GDM1 (cell line): ENCODE data around the gene PDE7B.
"Not testable (repeated sequence)": the region's sequence is repeated elsewhere in the genome, so short reads cannot be mapped to it uniquely, and the experiment has no call there.

Experiments
- DNase-seq: peaks from one replicate; lab custom pipeline; 2025; lab: John Stamatoyannopoulos, UW

Gene PDE7B

GRCh38 chr6:136111831-136112230 lies 260.3 kb downstream of the PDE7B start:
- DNase-seq = no peak

- DNase-seq = no peak
Measured at GRCh38 chr6:136112262-136112661, 260.8 kb downstream of the PDE7B start.

DNA sequence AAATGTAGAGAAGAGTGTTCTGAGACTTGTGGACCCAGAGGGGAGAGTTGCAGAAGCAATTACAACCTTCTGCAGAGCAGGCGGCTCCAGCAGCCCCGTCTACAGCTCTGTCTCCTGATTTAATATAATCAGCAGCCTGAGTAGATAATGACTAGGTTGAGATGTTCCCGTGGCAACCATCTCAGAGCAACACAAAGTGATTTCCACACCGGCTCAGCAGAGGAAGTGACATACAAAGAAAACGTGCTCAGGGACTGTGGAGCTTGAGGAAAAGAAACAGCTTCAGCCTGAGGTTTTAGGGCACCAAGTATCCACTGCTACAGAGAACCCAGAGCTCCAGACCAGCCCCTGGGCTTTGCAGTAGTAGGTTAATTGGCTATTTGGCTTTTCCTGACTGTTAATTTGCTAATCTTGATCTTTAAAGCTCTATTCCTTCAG lies 262.3 kb downstream of the PDE7B start:
- no peak for DNase-seq

GRCh38 chr6:136114661-136115060 lies 263.2 kb downstream of the PDE7B start:
- no peak for DNase-seq

- DNase-seq = no peak
Measured at GRCh38 chr6:136115941-136116340, 264.4 kb downstream of the PDE7B start.

GRCh38 chr6:136117081-136117480 lies 265.6 kb downstream of the PDE7B start:
- DNase-seq = no peak

DNA sequence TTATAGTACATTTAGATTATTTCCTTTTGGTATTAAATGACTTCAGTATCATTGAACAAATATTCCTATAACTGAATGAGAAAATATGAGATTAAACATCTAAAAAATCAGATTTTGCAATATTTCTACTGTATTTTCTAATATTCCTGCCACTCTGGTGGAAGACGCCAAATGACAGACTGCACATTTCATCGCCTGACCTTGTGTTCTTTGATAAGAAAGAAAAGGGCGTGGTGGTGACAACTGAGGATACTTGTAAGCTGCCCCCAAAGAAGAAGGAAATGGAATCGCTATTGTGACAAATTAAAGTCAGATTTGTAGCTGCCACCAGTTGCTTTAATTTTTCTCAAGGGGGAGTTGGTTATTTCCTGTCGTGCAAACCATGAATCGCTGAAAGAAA lies 267.3 kb downstream of the PDE7B start:
- no peak for DNase-seq

DNA sequence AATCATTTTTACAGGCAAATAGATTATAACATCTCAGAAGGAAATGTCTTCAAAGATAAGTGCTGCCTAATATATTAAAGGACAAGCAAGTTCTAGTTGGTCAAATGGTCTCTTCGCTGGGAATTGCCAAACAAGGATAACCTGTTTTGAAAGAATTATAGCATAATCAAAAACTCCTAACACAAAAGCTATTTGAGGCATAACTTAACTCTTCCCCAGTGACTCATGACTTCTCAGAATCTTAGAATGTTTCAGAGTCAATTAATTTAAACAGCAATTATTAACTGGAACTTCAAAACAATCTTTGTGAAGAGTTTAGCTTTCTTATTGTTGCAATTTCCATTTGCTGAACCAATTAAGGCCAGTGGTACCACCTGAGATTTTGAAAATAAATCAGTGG lies 272.0 kb downstream of the PDE7B start:
- DNase-seq = no peak

GRCh38 chr6:136125585-136125984 lies 274.1 kb downstream of the PDE7B start:
- DNase-seq = no peak

GRCh38 chr6:136127873-136128272 lies 276.4 kb downstream of the PDE7B start:
- DNase-seq = no peak

DNA sequence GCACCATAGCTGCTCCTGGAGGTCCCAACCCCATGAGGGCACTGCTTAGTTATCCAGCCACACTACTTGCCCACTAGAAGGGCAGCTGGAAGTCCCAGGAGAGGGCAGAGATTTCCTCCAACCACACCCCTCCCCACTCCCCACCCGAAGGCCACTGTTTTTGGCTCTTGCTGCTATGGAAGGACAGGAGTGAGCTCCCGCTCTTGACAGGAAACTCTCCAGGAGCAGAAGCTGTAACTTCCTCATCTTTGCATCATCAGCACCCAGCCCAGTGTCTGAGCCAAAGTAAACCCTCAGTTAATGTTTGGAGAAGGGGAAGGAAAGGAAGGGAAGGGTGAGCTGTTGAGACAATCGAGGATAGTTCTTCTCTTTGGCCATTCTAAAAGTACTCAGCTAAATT lies 277.9 kb downstream of the PDE7B start:
- no peak for DNase-seq

DNA sequence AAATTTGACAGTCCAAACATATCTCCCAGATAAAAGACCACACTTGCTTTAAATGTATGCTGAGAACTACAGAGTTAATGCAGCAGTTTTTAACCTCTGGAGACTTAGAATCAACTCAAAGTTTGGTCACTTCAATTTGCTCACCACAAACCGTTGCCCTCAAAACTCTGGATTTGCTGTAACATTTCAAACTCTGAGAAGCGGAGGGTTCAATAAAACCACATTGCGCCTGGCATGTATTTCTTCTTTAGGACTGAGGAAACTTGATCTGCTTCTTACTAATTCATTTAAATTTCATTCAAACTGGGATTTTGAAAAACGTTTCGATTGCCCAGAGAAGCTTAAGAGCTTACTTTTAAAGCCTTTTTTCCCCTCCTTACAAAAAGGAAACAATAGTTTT lies 282.8 kb downstream of the PDE7B start:
- no peak for DNase-seq

DNA sequence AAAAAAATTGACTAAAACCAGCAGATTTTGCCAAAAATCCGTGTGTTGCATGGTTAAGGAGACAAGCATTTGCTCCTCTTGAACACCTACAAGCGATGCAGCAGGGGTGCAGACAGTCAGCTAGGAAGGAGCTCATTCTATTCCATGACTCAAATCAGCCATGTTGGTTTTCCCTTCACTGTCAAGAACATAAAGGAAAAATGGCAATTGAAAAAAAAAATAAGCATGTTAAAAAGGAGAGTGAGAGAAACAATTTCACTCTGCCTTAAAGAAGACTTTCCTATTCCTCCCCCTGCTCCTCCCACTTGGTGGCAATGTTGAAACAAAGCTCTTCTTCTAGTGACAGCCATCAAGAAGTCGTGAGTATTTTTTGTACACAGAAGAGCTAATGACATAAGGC lies 283.2 kb downstream of the PDE7B start:
- no peak for DNase-seq

- no peak for DNase-seq
Measured at GRCh38 chr6:136136274-136136673, 284.8 kb downstream of the PDE7B start.

DNA sequence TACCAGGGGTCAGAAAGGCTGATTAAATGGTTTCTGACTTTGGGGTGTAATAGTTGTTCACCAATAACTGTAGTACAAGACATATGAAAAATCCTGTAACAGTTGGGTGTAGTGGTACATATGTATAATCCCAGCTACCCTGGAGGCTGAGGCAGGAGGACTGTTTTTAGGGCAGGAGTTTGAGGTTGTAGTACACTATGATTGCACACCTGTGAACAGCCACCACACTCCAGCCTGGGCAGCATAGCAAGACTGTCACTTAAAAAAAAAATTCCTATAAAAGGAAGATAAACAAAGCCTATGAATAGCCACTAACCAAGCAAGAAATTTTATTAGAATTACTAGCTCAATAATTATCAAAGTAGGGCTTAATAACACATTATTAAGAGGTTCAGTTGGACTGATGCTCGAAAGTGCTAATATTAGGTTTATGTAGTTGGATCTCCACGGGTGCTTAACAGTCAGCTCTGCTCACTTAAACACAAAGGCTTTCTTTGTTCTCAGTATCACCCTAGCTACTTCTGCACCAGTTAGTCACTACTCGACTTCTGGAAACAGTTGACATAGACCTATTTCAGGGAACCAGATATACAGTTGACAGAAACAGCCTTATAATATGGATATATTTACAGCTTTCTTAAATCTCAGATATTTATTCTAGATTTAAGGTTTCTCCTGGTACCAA lies 285.6 kb downstream of the PDE7B start:
- DNase-seq = no peak

DNA sequence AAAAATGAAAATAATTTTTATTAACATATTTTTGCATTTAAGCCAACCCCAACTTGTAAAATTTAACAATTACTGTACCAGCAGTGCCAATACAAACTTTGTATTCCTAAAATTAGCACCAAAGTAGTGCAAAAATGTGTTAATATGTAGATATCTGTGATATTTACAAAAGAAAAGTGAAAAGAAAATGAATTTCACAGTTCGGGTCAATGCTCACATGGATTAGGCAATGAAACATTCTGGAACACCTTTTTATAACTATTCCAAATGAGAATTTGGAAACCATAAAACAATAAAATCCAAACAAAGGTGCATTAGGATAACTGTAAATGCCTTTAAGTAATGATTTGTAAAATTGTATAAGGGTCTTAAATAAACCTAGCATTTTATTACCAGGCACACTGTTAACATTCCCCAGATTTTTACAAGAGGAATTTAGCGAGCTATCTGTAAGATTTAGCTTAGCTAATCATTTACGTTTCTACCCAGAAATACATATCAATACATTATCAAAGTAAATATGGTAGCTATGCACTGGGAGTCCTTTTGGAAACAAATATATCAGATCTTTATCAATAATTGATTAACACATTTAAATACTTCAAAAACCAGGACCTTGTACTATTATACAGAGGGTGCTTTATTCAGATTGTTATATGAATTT lies 286.4 kb downstream of the PDE7B start:
- no peak for DNase-seq

DNA sequence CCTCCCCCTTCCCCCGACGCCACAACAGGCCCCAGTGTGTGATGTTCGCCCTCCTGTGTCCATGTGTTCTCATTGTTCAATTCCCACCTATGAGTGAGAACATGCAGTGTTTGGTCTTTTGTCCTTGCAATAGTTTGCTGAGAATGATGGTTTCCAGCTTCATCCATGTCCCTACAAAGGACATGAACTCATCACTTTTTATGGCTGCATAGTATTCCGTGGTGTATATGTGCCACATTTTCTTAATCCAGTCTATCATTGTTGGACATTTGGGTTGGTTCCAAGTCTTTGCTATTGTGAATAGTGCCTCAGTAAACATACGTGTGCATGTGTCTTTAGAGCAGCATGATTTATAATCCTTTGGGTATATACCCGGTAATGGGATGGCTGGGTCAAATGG lies 287.6 kb downstream of the PDE7B start:
- DNase-seq = not testable (repeated sequence)

GRCh38 chr6:136144251-136145023 lies 292.9 kb downstream of the PDE7B start:
- no peak for DNase-seq

- no peak for DNase-seq
Measured at GRCh38 chr6:136146130-136146529, 294.6 kb downstream of the PDE7B start.

- no peak for DNase-seq
Measured at GRCh38 chr6:136147342-136147741, 295.8 kb downstream of the PDE7B start.

- no peak for DNase-seq
Measured at GRCh38 chr6:136148051-136148450, 296.6 kb downstream of the PDE7B start.

DNA sequence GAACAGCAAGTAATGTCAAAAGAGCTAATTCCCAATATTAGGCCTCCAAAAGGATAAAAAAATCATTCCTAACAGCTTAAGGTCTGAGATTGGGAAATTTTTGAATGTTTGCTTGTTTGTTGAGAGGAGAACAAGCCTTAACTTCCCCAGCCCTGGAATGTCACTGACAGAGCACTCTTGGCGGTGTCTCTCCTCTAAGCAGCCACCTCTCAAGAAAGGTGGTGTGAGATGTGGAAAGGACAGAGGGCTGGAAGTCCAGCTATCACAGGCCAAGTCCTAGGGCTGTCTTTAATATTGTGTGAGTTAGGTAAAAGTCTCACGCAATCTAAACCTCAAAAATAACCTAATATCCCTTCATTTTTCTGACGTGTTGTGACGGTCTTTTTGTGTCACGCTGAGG lies 297.0 kb downstream of the PDE7B start:
- DNase-seq = no peak

DNA sequence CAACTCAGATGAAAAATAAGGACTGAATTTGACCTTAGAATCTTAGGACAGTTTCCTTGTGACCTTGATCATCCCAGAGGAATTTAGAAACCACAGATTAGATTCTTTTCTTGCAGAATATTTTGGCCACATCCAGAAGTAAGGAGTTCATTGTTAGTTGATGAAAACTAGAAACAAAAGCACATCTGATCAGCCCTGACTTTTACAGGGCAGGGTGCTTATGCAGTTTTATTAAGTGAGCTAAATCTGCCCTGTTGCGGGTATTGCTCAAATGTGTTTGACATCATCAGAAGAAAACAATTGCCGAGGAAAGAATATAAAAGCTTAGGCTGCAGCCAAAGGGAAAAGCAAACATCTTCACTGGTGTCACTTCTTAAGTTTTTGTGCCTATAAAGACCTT lies 297.8 kb downstream of the PDE7B start:
- DNase-seq = no peak
